Small intestine (tissue), 7 donors: Measurements from ENCODE around the gene MICU2. TPM values are rescaled to one million over a fixed set of nuclear protein-coding genes. Genes with fewer than 3 reads are reported as not detected.

Experiments
- DNase-seq, 2 donors: peaks; one replicate each; pipeline versions ENCODE4 v3.0.0 to v3.0.0-alpha.2; 2013
- FAIRE-seq: peaks from 2 replicates; lab custom pipeline; 2012; peaks lifted over from hg19 to GRCh38; lab: Jason Lieb, UNC
- H3K27ac ChIP-seq, 3 donors: one replicate each; pipeline ENCODE4 v1.5.1; 2013; ENCODE audit warnings: low read length in 2 of 3, mild to moderate bottlenecking in 2 of 3, control low read depth in 1 of 3, inconsistent platforms in 1 of 3, low read depth in 1 of 3, moderate library complexity in 1 of 3
- H3K27me3 ChIP-seq, 3 donors: one replicate each; pipeline ENCODE4 v1.6.1; 2013; ENCODE audit warnings: low read length in 3 of 3, inconsistent platforms in 1 of 3; ENCODE audit not compliant: control insufficient read depth in 3 of 3, insufficient read depth in 3 of 3
- H3K36me3 ChIP-seq, 3 donors: one replicate each; pipeline ENCODE4 v1.6.1; 2013; ENCODE audit warnings: low read length in 3 of 3, inconsistent platforms in 1 of 3, low read depth in 1 of 3, mild to moderate bottlenecking in 1 of 3, moderate library complexity in 1 of 3; ENCODE audit not compliant: control insufficient read depth in 3 of 3, insufficient read depth in 2 of 3
- H3K4me1 ChIP-seq, 3 donors: one replicate each; pipeline ENCODE4 v1.6.1; 2013; ENCODE audit warnings: low read length in 2 of 3, inconsistent platforms in 1 of 3, low read depth in 1 of 3, mild to moderate bottlenecking in 1 of 3, moderate library complexity in 1 of 3; ENCODE audit not compliant: control insufficient read depth in 3 of 3, insufficient read depth in 2 of 3
- H3K4me3 ChIP-seq, 3 donors: one replicate each; pipeline ENCODE4 v1.5.1; 2013; ENCODE audit warnings: low read length in 3 of 3, control low read depth in 1 of 3, inconsistent platforms in 1 of 3, low read depth in 1 of 3, mild to moderate bottlenecking in 1 of 3, moderate library complexity in 1 of 3
- H3K9me3 ChIP-seq, 2 donors: one replicate each; pipeline ENCODE4 v1.6.1; 2013; ENCODE audit warnings: low read depth in 1 of 2, low read length in 1 of 2; ENCODE audit not compliant: control insufficient read depth in 2 of 2, insufficient read depth in 1 of 2
- WGBS, 3 donors: extraction: QIAGEN DNeasy Blood & Tissue Kit; methylation state at CpG; one replicate each; pipeline ENCODE4 v1.1.7; 2013; 5-methylcytosine and 5-hydroxymethylcytosine counted together
- polyA plus RNA-seq, 4 donors: library from polyadenylated mRNA; stranded (reverse) in 3 of 4; unstranded in 1 of 4; fragments of 200-250 nt in 3 of 4; fragments of 120-200 nt in 1 of 4; gene quantifications; one replicate each; pipeline versions ENCODE4 v1.2.1 to v1.2.3, GENCODE V29; 2013
- donor health status: healthy with polysubstance abuse.
- donor health status: control.
- donor health status: control.
- donor health status: Bipolar disorder and iron deficiency.
- donor health status: healthy.

Gene MICU2
- polyA plus RNA-seq, 4 donors: 33.8 to 53.6 (median 46.7) TPM

- no peak for DNase-seq
- H3K27ac ChIP-seq: no peak overlapping the region
- no peak for FAIRE-seq
- H3K27me3 ChIP-seq: no peaks in the 10 kb centered on the region
- no peak overlapping the region for H3K4me3 ChIP-seq
- H3K36me3 ChIP-seq: peaks cover 0 to 3% (median 2%) of the 10 kb centered on the region in 3 donors
- H3K4me1 ChIP-seq: peaks cover 0 to 4% (median 0%) of the 10 kb centered on the region in 3 donors
- 38 to 65% (median 54%) methylated on average over 2 of the region's 2 CpGs for WGBS, 3 donors
- H3K9me3 ChIP-seq: no peaks in the 10 kb centered on the region
Measured at GRCh38 chr13:21549633-21550032, 54.3 kb downstream of the MICU2 start.

- Histone ChIP-seq H3K36me3 (peaks cover 0 to 3% (median 2%) of the 10 kb centered on the region in 3 donors), H3K4me1 (peaks cover 0 to 4% (median 0%) of the 10 kb centered on the region in 3 donors), H3K4me3 (no peak overlapping the region), H3K27ac (no peak overlapping the region), H3K9me3 (no peaks in the 10 kb centered on the region), H3K27me3 (no peaks in the 10 kb centered on the region)
- no peak for FAIRE-seq
- DNase-seq: no peak
- 76 to 90% (median 76%) methylated on average over 5 of the region's 5 CpGs for WGBS, 3 donors
Measured at GRCh38 chr13:21548577-21548976, 55.4 kb downstream of the MICU2 start.

DNA sequence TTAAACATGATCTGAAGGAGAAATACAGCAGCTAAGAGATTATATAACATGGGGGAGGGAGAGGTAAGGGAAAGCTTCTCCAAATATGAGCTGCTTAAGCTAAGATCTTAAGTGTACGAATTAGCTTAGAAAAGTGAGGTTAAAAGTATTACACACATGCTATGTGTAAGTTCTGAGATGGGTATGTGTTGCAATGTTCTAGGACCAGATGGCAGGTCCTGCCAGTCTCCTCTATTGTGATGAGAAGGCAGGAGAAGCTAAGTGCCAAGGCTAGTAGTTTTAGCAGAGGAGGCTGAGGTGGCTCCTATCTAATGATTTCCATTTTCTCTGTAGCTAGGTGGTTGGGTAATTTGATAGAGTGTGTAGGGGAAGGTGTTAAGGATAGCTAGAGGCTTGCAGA, 57.6 kb downstream of the MICU2 start:
- H3K4me1 ChIP-seq: peaks cover 0 to 4% (median 0%) of the 10 kb centered on the region in 3 donors
- peaks cover 0 to 3% (median 2%) of the 10 kb centered on the region in 3 donors for H3K36me3 ChIP-seq
- H3K27ac ChIP-seq: no peak overlapping the region
- FAIRE-seq: no peak
- no peaks in the 10 kb centered on the region for H3K9me3 ChIP-seq
- 81 to 96% (median 85%) methylated on average over 1 of the region's 1 CpG for WGBS, 3 donors
- no peak for DNase-seq
- no peaks in the 10 kb centered on the region for H3K27me3 ChIP-seq
- no peak overlapping the region for H3K4me3 ChIP-seq

DNA sequence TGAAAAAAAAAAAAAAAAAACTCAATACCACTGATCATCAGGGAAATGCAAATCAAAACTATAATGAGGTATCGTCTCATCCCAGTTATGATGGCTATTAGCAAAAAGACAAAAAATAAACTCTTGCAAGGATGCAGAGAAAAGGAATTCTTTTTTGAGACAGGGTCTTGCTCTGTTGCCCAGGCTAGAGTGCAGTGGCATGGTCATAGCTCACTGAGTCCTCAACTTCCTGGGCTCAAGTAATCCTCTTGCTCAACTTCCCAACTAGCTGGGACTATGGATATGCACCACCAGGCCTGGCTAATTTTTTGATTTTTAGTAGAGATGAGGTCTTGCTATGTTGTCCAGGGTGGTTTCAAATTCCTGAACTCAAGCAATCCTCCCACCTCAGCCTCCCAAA, 59.5 kb downstream of the MICU2 start:
- DNase-seq (no peak), FAIRE-seq (no peak)
- Histone ChIP-seq H3K27me3 (no peaks in the 10 kb centered on the region), H3K36me3 (peaks cover 0 to 3% (median 2%) of the 10 kb centered on the region in 3 donors), H3K4me3 (no peak overlapping the region), H3K27ac (no peak overlapping the region), H3K9me3 (no peaks in the 10 kb centered on the region), H3K4me1 (peaks cover 0 to 3% (median 0%) of the 10 kb centered on the region in 3 donors)
- WGBS, 3 donors: 98 to 100% (median 100%) methylated on average over 1 of the region's 1 CpG

DNA sequence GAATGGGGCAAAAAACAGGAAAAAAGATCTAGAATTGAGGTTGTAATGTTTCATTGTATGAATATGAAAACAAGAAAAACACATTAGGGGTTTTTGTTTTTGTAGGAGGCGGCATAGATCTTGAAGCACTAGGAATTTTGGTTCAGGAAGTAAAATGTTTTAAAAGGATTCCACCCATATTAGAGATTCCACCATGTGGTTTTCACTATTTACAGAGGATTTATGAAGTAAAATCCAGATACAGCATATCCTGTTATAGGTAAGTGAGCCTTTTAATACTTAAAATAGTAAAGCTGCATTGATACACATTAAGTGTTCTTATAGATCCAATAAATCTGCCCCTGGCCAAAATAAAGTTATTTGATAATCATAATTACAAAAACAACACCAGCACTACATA, 61.4 kb downstream of the MICU2 start:
- H3K27me3 ChIP-seq: no peaks in the 10 kb centered on the region
- H3K4me3 ChIP-seq: no peak overlapping the region
- H3K9me3 ChIP-seq: no peaks in the 10 kb centered on the region
- peaks cover 0 to 9% (median 2%) of the 10 kb centered on the region in 3 donors for H3K36me3 ChIP-seq
- H3K4me1 ChIP-seq: peaks cover 0 to 3% (median 0%) of the 10 kb centered on the region in 3 donors
- FAIRE-seq (no peak), DNase-seq (no peak)
- WGBS, 3 donors: 95 to 100% (median 97%) methylated on average over 1 of the region's 1 CpG
- no peak overlapping the region for H3K27ac ChIP-seq

DNA sequence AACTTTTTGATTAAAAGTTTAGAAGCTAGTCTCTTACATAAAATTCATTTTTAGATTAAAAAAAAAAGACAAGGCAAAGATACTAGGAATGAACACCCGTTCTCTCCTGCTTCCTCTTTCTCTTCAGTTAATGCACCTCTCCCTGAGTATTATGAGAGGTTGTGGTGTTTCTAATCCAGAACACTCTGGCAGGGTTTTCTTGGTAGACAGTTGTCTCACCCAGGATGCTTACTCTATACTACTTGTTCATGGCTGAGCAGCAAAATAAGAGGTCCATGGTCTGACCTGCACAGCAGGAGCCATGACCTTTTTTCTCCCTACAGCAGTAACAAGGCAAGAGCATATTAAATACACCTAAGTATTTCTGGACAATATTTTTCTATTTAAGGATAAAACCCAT, 62.0 kb downstream of the MICU2 start:
- Histone ChIP-seq H3K36me3 (peaks cover 0 to 11% (median 2%) of the 10 kb centered on the region in 3 donors), H3K27me3 (no peaks in the 10 kb centered on the region), H3K4me1 (peaks cover 0 to 3% (median 0%) of the 10 kb centered on the region in 3 donors), H3K9me3 (no peaks in the 10 kb centered on the region), H3K4me3 (no peak overlapping the region), H3K27ac (no peak overlapping the region)
- WGBS, 3 donors: 82 to 93% (median 91%) methylated on average over 1 of the region's 1 CpG
- FAIRE-seq (no peak), DNase-seq (no peak)

GRCh38 chr13:21541271-21541670, 62.7 kb downstream of the MICU2 start:
- Histone ChIP-seq H3K27me3 (no peaks in the 10 kb centered on the region), H3K27ac (no peak overlapping the region), H3K9me3 (no peaks in the 10 kb centered on the region), H3K36me3 (peaks cover 0 to 11% (median under 1%) of the 10 kb centered on the region in 3 donors), H3K4me3 (no peak overlapping the region), H3K4me1 (no peaks in the 10 kb centered on the region)
- FAIRE-seq (no peak), DNase-seq (no peak)

- H3K4me1 ChIP-seq: no peaks in the 10 kb centered on the region
- FAIRE-seq (no peak), DNase-seq (no peak)
- no peaks in the 10 kb centered on the region for H3K9me3 ChIP-seq
- no peak overlapping the region for H3K4me3 ChIP-seq
- no peaks in the 10 kb centered on the region for H3K27me3 ChIP-seq
- H3K36me3 ChIP-seq: peaks cover 0 to 7% (median 0%) of the 10 kb centered on the region in 3 donors
- H3K27ac ChIP-seq: no peak overlapping the region
Measured at GRCh38 chr13:21539687-21540086, 64.3 kb downstream of the MICU2 start.

GRCh38 chr13:21538753-21539152, 65.2 kb downstream of the MICU2 start:
- no peaks in the 10 kb centered on the region for H3K9me3 ChIP-seq
- H3K4me1 ChIP-seq: no peaks in the 10 kb centered on the region
- no peak overlapping the region for H3K4me3 ChIP-seq
- 87 to 100% (median 92%) methylated on average over 1 of the region's 1 CpG for WGBS, 3 donors
- FAIRE-seq (no peak), DNase-seq (no peak)
- no peak overlapping the region for H3K27ac ChIP-seq
- H3K27me3 ChIP-seq: no peaks in the 10 kb centered on the region
- H3K36me3 ChIP-seq: peaks cover 0 to 7% (median 3%) of the 10 kb centered on the region in 3 donors
